ENCODE results near the gene KIAA2012.

The KIAA2012 gene

GRCh38 chr2:202035089-202035940 is 37.7 kb upstream of the KIAA2012 start:
- no peak for TF ChIP-seq GABPA (IDR thresholded peaks at IDR 0.05; ENCODE audit: low read depth)
- TF ChIP-seq POLR2AphosphoS5 (IDR thresholded peaks at IDR 0.05; ENCODE audit: low read depth): no peak
- TF ChIP-seq CTCF (IDR thresholded peaks at IDR 0.05; ENCODE audit: insufficient read depth, low read length): no peak
- no peak for TF ChIP-seq SPI1 (IDR thresholded peaks at IDR 0.05; ENCODE audit: borderline replicate concordance, low read depth)
- TF ChIP-seq, protein P1, sequence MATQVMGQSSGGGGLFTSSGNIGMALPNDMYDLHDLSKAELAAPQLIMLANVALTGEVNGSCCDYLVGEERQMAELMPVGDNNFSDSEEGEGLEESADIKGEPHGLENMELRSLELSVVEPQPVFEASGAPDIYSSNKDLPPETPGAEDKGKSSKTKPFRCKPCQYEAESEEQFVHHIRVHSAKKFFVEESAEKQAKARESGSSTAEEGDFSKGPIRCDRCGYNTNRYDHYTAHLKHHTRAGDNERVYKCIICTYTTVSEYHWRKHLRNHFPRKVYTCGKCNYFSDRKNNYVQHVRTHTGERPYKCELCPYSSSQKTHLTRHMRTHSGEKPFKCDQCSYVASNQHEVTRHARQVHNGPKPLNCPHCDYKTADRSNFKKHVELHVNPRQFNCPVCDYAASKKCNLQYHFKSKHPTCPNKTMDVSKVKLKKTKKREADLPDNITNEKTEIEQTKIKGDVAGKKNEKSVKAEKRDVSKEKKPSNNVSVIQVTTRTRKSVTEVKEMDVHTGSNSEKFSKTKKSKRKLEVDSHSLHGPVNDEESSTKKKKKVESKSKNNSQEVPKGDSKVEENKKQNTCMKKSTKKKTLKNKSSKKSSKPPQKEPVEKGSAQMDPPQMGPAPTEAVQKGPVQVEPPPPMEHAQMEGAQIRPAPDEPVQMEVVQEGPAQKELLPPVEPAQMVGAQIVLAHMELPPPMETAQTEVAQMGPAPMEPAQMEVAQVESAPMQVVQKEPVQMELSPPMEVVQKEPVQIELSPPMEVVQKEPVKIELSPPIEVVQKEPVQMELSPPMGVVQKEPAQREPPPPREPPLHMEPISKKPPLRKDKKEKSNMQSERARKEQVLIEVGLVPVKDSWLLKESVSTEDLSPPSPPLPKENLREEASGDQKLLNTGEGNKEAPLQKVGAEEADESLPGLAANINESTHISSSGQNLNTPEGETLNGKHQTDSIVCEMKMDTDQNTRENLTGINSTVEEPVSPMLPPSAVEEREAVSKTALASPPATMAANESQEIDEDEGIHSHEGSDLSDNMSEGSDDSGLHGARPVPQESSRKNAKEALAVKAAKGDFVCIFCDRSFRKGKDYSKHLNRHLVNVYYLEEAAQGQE (IDR thresholded peaks at IDR 0.05; ENCODE audit: insufficient replicate concordance, low read depth): no peak
- Histone ChIP-seq H3K27ac (replicated peaks) (no peak overlapping the region), H3K4me3 (replicated peaks; ENCODE audit: insufficient read depth, low read length) (peak overlapping the region; percentile 80), H3K27me3 (ENCODE audit: insufficient read depth, poor library complexity, severe bottlenecking) (peaks cover 8% of the 10 kb centered on the region)
- no peak for DNase-seq (ENCODE audit: low read depth in 1 of 2, low spot score in 1 of 2)

DNA sequence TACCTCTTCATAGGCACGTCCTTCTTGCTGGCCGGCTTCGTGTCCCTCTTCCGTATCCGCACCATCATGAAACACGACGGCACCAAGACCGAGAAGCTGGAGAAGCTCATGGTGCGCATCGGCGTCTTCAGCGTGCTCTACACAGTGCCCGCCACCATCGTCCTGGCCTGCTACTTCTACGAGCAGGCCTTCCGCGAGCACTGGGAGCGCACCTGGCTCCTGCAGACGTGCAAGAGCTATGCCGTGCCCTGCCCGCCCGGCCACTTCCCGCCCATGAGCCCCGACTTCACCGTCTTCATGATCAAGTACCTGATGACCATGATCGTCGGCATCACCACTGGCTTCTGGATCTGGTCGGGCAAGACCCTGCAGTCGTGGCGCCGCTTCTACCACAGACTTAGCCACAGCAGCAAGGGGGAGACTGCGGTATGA is 37.1 kb upstream of the KIAA2012 start:
- no peak for DNase-seq (ENCODE audit: low read depth in 1 of 2, low spot score in 1 of 2)
- TF ChIP-seq SPI1 (IDR thresholded peaks at IDR 0.05; ENCODE audit: borderline replicate concordance, low read depth) (no peak), GABPA (IDR thresholded peaks at IDR 0.05; ENCODE audit: low read depth) (no peak), CTCF (IDR thresholded peaks at IDR 0.05; ENCODE audit: insufficient read depth, low read length) (no peak)
- TF ChIP-seq, protein P1 (IDR thresholded peaks at IDR 0.05; ENCODE audit: insufficient replicate concordance, low read depth): no peak
- no peak overlapping the region for H3K27ac ChIP-seq (replicated peaks)
- H3K4me3 ChIP-seq (replicated peaks; ENCODE audit: insufficient read depth, low read length): no peak overlapping the region
- peaks cover 8% of the 10 kb centered on the region for H3K27me3 ChIP-seq (ENCODE audit: insufficient read depth, poor library complexity, severe bottlenecking)

DNA sequence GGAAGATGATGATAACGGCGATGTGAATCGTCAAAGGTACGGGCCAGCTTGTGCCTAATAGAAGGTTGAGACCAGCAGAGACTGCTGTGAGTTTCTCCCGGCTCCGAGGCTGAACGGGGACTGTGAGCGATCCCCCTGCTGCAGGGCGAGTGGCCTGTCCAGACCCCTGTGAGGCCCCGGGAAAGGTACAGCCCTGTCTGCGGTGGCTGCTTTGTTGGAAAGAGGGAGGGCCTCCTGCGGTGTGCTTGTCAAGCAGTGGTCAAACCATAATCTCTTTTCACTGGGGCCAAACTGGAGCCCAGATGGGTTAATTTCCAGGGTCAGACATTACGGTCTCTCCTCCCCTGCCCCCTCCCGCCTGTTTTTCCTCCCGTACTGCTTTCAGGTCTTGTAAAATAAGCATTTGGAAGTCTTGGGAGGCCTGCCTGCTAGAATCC is 36.4 kb upstream of the KIAA2012 start:
- H3K27me3 ChIP-seq (ENCODE audit: insufficient read depth, poor library complexity, severe bottlenecking): peaks cover 8% of the 10 kb centered on the region
- H3K4me3 ChIP-seq (replicated peaks; ENCODE audit: insufficient read depth, low read length): no peak overlapping the region
- DNase-seq (ENCODE audit: low read depth in 1 of 2, low spot score in 1 of 2): no peak
- no peak for TF ChIP-seq GABPA (IDR thresholded peaks at IDR 0.05; ENCODE audit: low read depth)
- no peak for TF ChIP-seq POLR2AphosphoS5 (IDR thresholded peaks at IDR 0.05; ENCODE audit: low read depth)
- no peak overlapping the region for H3K27ac ChIP-seq (replicated peaks)

DNA sequence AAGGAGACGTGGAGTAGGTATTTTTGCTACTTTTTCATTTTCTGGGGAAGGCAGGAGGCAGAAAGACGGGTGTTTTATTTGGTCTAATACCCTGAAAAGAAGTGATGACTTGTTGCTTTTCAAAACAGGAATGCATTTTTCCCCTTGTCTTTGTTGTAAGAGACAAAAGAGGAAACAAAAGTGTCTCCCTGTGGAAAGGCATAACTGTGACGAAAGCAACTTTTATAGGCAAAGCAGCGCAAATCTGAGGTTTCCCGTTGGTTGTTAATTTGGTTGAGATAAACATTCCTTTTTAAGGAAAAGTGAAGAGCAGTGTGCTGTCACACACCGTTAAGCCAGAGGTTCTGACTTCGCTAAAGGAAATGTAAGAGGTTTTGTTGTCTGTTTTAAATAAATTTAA is 36.0 kb upstream of the KIAA2012 start:
- DNase-seq (ENCODE audit: low read depth in 1 of 2, low spot score in 1 of 2): no peak
- TF ChIP-seq GABPA (IDR thresholded peaks at IDR 0.05; ENCODE audit: low read depth) (no peak), CTCF (IDR thresholded peaks at IDR 0.05; ENCODE audit: insufficient read depth, low read length) (no peak), SPI1 (IDR thresholded peaks at IDR 0.05; ENCODE audit: borderline replicate concordance, low read depth) (no peak), POLR2AphosphoS5 (IDR thresholded peaks at IDR 0.05; ENCODE audit: low read depth) (no peak)
- TF ChIP-seq, protein P1 (IDR thresholded peaks at IDR 0.05; ENCODE audit: insufficient replicate concordance, low read depth): no peak
- no peak overlapping the region for H3K27ac ChIP-seq (replicated peaks)
- H3K27me3 ChIP-seq (ENCODE audit: insufficient read depth, poor library complexity, severe bottlenecking): peaks cover 8% of the 10 kb centered on the region
- no peak overlapping the region for H3K4me3 ChIP-seq (replicated peaks; ENCODE audit: insufficient read depth, low read length)

All from HL-60 (cell line).